Stimulated activated CD4-positive, alpha-beta T cell treated with anti-CD3 and anti-CD28 coated beads, Interleukin-2, amount 100 ng/mL, for 24 hours (primary cell): ENCODE results near the gene FXR2.

Experiments
- DNase-seq, 2 donors: peaks; one replicate each; pipeline ENCODE4 v3.0.0-alpha.2; 2020

Gene FXR2

GRCh38 chr17:7587420-7588151 is 27.1 kb downstream of the FXR2 start:
- DNase-seq: no peak

GRCh38 chr17:7586673-7587419 is 27.9 kb downstream of the FXR2 start:
- no peak for DNase-seq

DNA sequence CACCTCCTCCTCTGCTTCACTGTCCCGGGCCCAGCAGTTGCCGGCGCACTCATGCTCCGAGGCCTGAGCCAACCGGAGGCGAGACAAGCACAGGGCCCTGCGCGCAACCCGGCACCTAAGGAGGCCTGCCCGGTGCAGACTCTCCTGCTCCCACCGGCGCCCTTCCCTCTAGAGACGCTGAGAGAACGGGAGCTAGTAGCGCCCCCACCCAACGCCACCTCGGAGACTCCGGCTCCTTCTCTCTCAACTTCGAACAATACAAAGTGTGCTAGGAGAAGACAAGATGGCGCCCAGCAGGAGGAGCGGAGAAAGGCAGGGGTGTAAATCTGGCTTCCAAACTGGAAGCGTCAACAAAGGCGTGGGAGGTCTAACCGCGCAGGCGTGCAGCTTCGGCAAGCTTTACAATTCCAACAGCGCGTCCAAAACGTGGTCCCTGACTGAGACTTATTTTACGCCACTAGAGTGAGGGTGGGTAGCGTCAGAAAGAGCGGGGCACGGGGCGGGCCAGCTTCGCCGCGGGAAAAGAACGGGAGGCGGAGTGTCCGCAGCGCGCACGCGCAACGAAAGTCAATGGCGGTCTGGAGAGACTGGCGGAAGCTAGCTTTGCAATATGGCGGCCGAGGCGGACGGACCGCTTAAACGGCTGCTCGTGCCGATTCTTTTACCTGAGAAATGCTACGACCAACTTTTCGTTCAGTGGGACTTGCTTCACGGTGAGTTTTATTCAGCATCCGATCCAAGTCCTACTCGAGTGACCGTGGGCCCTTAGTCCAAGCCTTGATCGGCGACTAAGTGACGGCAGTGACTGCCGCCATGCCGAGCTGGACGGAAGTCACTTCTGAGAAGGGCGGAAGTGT is 31.2 kb downstream of the FXR2 start, which contains the start of gene MPDU1:
Gene MPDU1 (plus strand): TSS at position 600 of the 857 bp plus-strand sequence. CDS start 11 bp downstream, at position 611.
- peak; percentile 94 to 95 for DNase-seq

DNA sequence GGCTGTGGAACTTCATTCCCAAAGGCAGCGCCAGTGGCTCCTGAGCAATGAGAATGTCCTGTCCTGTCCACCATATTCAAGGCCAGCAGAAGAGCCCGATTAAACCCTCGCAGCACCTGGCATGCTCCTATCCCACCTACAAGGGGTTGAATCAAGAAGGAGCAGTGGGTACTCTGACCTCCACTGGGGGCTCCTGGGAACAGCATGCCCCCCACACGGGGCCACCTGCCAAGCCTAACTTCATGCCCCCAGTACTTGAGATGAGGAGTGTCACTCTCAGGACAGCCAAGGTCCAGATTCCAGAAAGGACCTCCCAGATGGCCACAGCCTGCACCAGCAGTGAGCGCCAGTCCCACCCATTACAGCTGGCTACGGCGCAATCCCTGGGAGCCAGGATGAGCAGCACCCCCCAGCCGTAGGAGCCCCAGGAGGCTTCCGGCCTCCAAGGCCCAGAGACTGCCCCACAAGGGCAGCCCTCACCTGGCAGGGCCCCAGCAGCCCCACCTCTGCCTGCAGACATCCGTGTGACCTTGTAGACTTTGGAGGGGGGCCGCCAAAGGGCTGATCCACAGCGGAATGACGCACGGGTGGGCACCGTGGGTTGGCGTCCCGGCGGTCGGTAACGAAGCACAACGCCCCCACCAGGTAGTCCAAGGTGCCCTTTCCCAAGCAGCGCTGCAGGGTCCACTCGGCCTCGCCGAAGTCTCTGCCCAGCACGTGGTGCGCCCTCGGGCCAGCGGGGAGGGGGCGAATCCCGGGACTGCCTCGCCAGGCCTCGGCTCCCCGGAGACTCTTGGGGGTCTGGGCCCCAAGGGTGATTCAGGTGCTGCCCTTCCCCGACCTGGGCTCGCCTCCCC is 32.1 kb downstream of the FXR2 start:
- no peak for DNase-seq

DNA sequence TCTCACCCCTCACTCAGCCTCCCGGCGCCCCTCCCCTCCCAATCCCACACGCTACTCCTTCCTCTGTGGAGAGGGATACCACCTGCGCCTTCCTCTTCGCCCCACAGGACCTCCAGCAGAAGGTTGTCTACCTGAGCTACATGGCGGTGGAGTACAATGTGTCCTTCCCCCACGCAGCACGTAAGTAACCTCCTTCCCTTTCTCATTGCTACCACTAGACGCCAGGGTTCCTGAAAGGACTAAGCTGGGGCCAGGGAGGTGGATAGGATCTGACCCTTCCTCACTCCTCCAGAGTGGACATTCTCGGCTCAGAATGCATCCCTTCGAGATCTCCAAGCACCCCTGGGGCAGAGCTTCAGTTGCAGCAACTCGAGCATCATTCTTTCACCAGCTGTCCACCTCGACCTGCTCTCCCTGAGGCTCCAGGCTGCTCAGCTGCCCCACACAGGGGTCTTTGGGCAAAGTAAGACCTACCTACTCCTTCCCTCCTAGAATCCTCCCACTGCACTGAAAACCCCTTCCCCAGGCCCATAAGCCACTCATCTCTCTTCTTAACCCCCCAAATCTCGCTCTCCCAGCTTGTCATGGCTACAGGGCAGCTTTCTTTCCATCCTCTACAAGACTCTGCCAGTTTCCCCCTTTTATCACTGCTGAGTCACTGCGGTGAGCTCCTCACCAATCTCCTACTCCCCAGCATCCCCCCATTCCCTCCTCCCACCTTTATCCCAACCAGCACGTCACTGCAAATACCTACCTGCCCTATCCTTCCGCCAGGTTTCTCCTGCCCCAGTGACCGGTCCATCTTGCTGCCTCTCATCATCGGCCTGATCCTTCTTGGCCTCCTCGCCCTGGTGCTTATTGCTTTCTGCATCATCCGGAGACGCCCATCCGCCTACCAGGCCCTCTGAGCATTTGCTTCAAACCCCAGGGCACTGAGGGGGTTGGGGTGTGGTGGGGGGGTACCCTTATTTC is 33.8 kb downstream of the FXR2 start:
- no peak for DNase-seq

DNA sequence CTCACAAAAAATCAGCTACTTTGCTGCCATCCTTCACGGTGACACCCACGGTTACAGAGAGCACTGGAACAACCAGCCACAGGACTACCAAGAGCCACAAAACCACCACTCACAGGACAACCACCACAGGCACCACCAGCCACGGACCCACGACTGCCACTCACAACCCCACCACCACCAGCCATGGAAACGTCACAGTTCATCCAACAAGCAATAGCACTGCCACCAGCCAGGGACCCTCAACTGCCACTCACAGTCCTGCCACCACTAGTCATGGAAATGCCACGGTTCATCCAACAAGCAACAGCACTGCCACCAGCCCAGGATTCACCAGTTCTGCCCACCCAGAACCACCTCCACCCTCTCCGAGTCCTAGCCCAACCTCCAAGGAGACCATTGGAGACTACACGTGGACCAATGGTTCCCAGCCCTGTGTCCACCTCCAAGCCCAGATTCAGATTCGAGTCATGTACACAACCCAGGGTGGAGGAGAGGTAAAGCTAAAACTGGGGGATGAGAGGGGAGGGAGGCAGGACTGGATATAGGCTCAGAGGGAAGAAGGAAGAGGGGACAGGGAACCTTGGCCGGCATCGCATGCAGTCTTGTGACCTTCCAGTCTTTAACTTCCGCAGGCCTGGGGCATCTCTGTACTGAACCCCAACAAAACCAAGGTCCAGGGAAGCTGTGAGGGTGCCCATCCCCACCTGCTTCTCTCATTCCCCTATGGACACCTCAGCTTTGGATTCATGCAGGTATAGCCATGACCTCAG is 34.7 kb downstream of the FXR2 start:
- DNase-seq: peak; percentile 48 to 65

DNA sequence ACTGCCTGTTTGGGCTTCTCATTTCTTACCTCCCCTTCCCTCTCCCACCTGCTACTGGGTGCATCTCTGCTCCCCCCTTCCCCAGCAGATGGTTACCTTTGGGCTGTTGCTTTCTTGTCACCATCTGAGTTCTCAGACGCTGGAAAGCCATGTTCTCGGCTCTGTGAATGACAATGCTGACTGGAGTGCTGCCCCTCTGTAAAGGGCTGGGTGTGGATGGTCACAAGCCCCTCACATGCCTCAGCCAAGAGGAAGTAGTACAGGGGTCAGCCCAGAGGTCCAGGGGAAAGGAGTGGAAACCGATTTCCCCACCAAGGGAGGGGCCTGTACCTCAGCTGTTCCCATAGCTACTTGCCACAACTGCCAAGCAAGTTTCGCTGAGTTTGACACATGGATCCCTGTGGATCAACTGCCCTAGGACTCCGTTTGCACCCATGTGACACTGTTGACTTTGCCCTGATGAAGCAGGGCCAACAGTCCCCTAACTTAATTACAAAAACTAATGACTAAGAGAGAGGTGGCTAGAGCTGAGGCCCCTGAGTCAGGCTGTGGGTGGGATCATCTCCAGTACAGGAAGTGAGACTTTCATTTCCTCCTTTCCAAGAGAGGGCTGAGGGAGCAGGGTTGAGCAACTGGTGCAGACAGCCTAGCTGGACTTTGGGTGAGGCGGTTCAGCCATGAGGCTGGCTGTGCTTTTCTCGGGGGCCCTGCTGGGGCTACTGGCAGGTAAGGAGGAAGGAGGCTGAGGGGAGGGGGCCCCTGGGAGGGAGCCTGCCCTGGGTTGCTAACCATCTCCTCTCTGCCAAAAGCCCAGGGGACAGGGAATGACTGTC is 35.5 kb downstream of the FXR2 start, which contains the start of gene CD68:
Gene CD68 (plus strand): TSS at position 638 of the 833 bp plus-strand sequence. CDS start 40 bp downstream, at position 678.
- peak; percentile 76 to 79 for DNase-seq

DNA sequence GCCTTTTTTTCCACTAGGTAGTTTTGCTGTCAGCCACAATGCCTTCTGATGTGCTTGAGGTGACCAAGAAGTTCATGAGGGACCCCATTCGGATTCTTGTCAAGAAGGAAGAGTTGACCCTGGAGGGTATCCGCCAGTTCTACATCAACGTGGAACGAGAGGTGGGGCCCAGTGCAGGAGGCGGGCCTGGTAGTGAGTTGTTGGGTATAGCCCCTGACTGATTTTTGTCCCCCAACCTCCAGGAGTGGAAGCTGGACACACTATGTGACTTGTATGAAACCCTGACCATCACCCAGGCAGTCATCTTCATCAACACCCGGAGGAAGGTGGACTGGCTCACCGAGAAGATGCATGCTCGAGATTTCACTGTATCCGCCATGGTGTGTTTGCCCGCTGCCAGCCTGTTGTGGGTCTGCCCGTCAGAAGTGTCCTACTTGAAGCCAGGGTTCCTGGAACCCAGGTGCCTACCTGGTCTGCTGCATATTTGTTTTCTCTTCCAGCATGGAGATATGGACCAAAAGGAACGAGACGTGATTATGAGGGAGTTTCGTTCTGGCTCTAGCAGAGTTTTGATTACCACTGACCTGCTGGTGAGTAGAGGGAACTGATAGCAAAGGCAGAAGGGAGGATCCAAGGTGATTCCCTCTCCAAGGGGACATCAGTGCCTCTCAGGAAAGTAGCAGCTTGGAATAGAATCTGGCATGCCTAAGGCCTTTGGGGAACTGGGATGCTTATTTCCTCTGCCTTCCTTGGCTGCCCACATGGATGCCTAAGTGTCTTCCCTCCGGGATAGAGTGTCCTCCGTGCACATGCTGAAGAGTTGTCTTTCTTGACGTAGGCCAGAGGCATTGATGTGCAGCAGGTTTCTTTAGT is 37.1 kb downstream of the FXR2 start:
- DNase-seq: no peak

GRCh38 chr17:7576432-7576937 is 38.2 kb downstream of the FXR2 start:
- no peak for DNase-seq

DNA sequence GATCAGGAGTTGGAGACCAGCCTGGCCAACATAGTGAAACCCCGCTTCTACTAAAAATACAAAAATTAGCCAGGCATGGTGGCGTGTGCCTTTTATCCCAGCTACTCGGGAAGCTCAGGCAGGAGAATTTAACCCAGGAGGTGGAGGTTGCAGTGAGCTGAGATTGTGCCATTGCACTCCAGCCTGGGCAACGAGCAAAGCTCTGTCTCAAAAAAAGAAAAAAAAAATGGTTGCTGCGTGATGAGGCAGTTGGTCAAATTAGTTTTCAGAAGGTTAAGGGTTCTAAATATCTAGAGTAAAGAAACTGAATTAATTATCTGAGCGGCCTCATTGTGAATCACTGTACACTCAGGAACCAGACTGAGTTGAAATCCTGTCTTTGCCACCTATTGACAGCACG is 38.7 kb downstream of the FXR2 start:
- DNase-seq: no peak

DNA sequence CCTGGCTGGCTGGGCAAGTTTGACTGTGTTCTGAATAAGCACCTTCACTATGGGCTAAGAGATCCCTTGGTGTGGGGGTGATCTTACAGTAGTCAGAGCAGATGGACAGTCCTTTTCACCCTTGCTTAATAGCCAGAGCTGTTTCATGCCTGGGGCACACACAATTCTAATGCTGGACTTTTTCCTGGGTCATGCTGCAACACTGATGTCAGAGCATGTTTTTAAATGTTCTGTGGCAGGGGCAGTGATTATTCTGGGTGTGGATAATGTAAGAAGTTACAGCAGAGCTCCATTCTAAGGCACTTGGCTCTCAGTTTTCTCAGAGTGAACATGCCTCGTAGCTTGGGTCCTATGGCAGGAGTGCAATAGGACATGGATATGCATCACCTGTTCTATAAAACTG is 39.2 kb downstream of the FXR2 start:
- no peak for DNase-seq

DNA sequence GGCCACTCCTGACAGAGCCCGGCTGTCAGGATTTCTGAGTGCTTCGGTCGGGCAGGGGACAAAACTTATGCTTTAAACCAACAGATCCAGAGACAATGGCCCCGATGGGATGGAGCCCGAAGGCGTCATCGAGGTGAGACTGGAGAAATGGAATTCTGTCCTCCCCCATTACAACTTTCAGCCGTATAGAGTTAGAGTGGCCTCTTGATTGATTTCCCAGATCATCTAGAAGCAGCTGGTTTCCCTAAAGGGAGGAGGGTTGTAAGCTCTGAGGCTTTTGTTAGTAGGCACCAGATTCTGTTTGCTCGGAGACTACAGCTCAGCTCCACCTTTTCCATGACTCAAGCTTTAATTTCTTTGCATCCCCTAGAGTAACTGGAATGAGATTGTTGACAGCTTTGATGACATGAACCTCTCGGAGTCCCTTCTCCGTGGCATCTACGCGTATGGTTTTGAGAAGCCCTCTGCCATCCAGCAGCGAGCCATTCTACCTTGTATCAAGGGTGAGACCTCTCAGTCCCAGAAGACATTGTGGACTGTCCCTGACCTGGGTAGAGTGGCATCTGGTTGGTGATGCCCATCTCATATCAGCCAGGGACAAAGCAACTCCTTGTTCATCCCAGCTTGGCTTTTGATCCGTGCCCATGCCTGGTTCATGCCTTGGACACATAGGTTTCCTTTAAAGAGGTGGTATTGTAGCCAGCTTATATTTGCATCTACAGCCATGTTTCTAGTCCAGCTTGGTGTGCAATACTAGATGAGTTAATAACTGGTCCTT is 40.3 kb downstream of the FXR2 start:
- no peak for DNase-seq

DNA sequence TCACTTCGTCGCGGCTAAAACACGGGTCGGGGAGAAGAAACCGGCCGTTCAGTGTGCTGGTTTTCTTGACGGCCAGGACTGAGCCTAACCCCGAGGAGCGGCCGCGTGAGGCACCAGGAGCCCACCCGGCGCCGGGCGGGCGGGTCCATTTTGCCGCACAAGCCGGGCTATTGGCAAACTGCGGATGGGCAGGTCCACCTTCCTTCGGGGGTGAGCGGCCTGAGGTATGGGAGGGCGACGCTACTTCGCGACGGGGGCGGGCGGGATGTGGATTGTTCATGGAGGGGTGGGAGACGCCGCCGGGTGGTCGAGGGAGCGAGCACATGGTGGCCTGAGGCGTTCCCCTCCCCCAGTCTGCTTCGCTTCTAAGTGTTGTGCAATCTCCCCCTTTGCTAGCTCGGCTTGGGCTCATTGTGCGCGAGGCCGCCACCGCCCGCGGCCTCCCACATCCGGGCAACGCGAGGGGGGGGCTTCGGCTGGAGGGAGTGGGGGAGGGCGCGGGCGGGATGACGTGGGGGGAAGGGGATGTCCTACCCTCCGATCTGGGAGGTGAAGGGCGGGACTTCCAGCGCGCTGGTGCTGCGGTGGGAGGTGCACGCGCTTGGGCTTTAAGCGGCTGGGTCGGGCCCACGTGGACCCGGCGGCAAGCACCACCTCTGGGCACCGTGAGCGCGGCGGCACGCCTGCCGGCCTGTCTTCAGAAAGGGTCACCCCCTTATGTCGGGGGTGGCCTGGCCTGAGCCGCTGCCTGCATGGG is 41.2 kb downstream of the FXR2 start:
- DNase-seq: peak; percentile 90

- peak; percentile 100 for DNase-seq
These were observed 41.9 kb downstream of the FXR2 start for GRCh38 chr17:7572588-7573323.

DNA sequence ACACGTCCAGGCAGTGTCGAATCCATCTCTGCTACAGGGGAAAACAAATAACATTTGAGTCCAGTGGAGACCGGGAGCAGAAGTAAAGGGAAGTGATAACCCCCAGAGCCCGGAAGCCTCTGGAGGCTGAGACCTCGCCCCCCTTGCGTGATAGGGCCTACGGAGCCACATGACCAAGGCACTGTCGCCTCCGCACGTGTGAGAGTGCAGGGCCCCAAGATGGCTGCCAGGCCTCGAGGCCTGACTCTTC is 42.4 kb downstream of the FXR2 start:
- DNase-seq: no peak

DNA sequence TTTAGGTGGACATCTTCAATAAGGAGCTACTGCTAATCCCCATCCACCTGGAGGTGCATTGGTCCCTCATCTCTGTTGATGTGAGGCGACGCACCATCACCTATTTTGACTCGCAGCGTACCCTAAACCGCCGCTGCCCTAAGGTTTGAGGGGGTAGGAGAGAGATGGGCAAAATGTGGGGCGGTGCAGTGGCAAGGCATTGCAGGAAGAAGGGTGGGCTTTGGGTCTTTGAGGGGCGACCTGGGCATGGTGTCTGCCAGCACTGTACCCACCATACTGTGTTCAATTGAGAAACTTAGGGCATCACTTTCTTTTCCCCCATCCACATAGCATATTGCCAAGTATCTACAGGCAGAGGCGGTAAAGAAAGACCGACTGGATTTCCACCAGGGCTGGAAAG is 44.3 kb downstream of the FXR2 start:
- DNase-seq: no peak
